H9 (cell line): ENCODE data around the gene UNC5A. TPM values are rescaled to one million over a fixed set of nuclear protein-coding genes. Genes with fewer than 3 reads are reported as not detected.
"Not testable (repeated sequence)": the region's sequence is repeated elsewhere in the genome, so short reads cannot be mapped to it uniquely, and the experiment has no call there.

Experiments used
- DNase-seq: peaks from one replicate; pipeline ENCODE4 v3.0.0-alpha.2; 2017
- H2AFZ ChIP-seq: one replicate; pipeline ENCODE4 v1.6.1; 2013; ENCODE audit warnings: mild to moderate bottlenecking, low read length, control low read depth, moderate library complexity
- H2AK5ac ChIP-seq: 2 replicates; pipeline ENCODE4 v1.6.1; 2013; ENCODE audit warnings: low read length, control low read depth, mixed read lengths; ENCODE audit not compliant: insufficient read length
- H2BK120ac ChIP-seq: one replicate; pipeline ENCODE4 v1.6.1; 2013; ENCODE audit warnings: low read depth, mild to moderate bottlenecking, low read length, control low read depth, inconsistent platforms; ENCODE audit not compliant: poor library complexity, severe bottlenecking
- H2BK12ac ChIP-seq: 2 replicates; pipeline ENCODE4 v1.6.1; 2013; ENCODE audit warnings: low read length, control low read depth, mixed read lengths, low read depth; ENCODE audit not compliant: insufficient read length
- H2BK15ac ChIP-seq: 2 replicates; pipeline ENCODE4 v1.6.1; 2013; ENCODE audit warnings: low read depth, low read length, control low read depth
- H2BK20ac ChIP-seq: one replicate; pipeline ENCODE4 v1.6.1; 2013; ENCODE audit warnings: low read depth, mild to moderate bottlenecking, low read length, control low read depth, inconsistent platforms; ENCODE audit not compliant: poor library complexity, severe bottlenecking
- H2BK5ac ChIP-seq: 2 replicates; pipeline ENCODE4 v1.6.1; 2013; ENCODE audit warnings: low read length, control low read depth, mixed read lengths; ENCODE audit not compliant: insufficient read length
- H3K14ac ChIP-seq: 2 replicates; pipeline ENCODE4 v1.6.1; 2013; ENCODE audit warnings: low read length, control low read depth; ENCODE audit not compliant: insufficient read depth
- H3K18ac ChIP-seq: 2 replicates; pipeline ENCODE4 v1.6.1; 2013; ENCODE audit warnings: low read depth, mild to moderate bottlenecking, mixed read lengths, low read length, control low read depth; ENCODE audit not compliant: insufficient read length
- H3K23ac ChIP-seq: 2 replicates; pipeline ENCODE4 v1.6.1; 2013; ENCODE audit warnings: low read length, control low read depth, mixed read lengths, low read depth; ENCODE audit not compliant: insufficient read length
- H3K23me2 ChIP-seq: 2 replicates; pipeline ENCODE4 v1.6.1; 2013; ENCODE audit warnings: low read depth, mild to moderate bottlenecking, mixed read lengths, low read length, control low read depth; ENCODE audit not compliant: insufficient read length, poor library complexity, severe bottlenecking
- H3K27ac ChIP-seq: 2 replicates; pipeline ENCODE4 v1.5.1; 2013; ENCODE audit warnings: low read length, control low read depth, mixed read lengths, low read depth; ENCODE audit not compliant: insufficient read length
- H3K27me3 ChIP-seq: 2 replicates; pipeline ENCODE4 v1.6.1; 2013; ENCODE audit warnings: low read length, control low read depth, inconsistent platforms; ENCODE audit not compliant: insufficient read depth
- H3K4ac ChIP-seq: 2 replicates; pipeline ENCODE4 v1.6.1; 2013; ENCODE audit warnings: low read depth, mild to moderate bottlenecking, control low read depth, inconsistent platforms, low read length, moderate library complexity
- H3K4me1 ChIP-seq: 2 replicates; pipeline ENCODE4 v1.6.1; 2013; ENCODE audit warnings: low read length, control low read depth, inconsistent platforms; ENCODE audit not compliant: insufficient read depth
- H3K4me2 ChIP-seq: 2 replicates; pipeline ENCODE4 v1.6.1; 2013; ENCODE audit warnings: low read length, control low read depth, mixed read lengths; ENCODE audit not compliant: insufficient read length, insufficient read depth
- H3K56ac ChIP-seq: 2 replicates; pipeline ENCODE4 v1.6.1; 2013; ENCODE audit warnings: low read depth, mild to moderate bottlenecking, mixed read lengths, low read length, control low read depth; ENCODE audit not compliant: insufficient read length
- H3K79me1 ChIP-seq: 2 replicates; pipeline ENCODE4 v1.6.1; 2013; ENCODE audit warnings: low read depth, mild to moderate bottlenecking, moderate library complexity, low read length, control low read depth, inconsistent platforms; ENCODE audit not compliant: insufficient read depth, poor library complexity, severe bottlenecking
- H3K79me2 ChIP-seq: 2 replicates; pipeline ENCODE4 v1.6.1; 2013; ENCODE audit warnings: low read length, control low read depth, inconsistent platforms; ENCODE audit not compliant: insufficient read depth
- H3K9ac ChIP-seq: 2 replicates; pipeline ENCODE4 v1.6.1; 2013; ENCODE audit warnings: low read length, control low read depth, mixed read lengths; ENCODE audit not compliant: insufficient read length; ENCODE audit errors: extremely low read depth
- H3K9me3 ChIP-seq: one replicate; pipeline ENCODE4 v1.6.1; 2013; ENCODE audit warnings: low read depth, low read length, inconsistent platforms; ENCODE audit not compliant: control insufficient read depth
- H3T11ph ChIP-seq: one replicate; pipeline ENCODE4 v1.6.1; 2013; ENCODE audit warnings: mild to moderate bottlenecking, low read length, control low read depth, inconsistent platforms
- H4K20me1 ChIP-seq: one replicate; pipeline ENCODE4 v1.6.1; 2013; ENCODE audit not compliant: control insufficient read depth, insufficient read length, insufficient read depth
- H4K5ac ChIP-seq: 2 replicates; pipeline ENCODE4 v1.6.1; 2013; ENCODE audit warnings: low read depth, mild to moderate bottlenecking, mixed read lengths, low read length, control low read depth; ENCODE audit not compliant: insufficient read length
- H4K8ac ChIP-seq: replicated peaks from 2 replicates; pipeline ENCODE4 v1.6.1; 2013; ENCODE audit warnings: low read length, control low read depth, mixed read lengths, low read depth; ENCODE audit not compliant: insufficient read length
- H4K91ac ChIP-seq: 2 replicates; pipeline ENCODE4 v1.6.1; 2013; ENCODE audit warnings: low read depth, mild to moderate bottlenecking, moderate library complexity, mixed read lengths, low read length, control low read depth; ENCODE audit not compliant: insufficient read length
- H3K27ac Mint-ChIP-seq, 3 experiments: 2 replicates in 2 of 3; 3 replicates in 1 of 3; pipeline ENCODE4 v1.8.0; 2020 to 2021; ENCODE audit warnings: mixed read lengths in 3 of 3, mild to moderate bottlenecking in 1 of 3, moderate library complexity in 1 of 3
- H3K27me3 Mint-ChIP-seq: 2 replicates; pipeline ENCODE4 v1.8.0; 2021; ENCODE audit warnings: low read depth, mild to moderate bottlenecking, moderate library complexity, mixed read lengths
- H3K36me3 Mint-ChIP-seq, 3 experiments: 2 replicates in 2 of 3; 3 replicates in 1 of 3; pipeline ENCODE4 v1.8.0; 2020 to 2021; ENCODE audit warnings: low read depth in 3 of 3, mixed read lengths in 3 of 3; ENCODE audit not compliant: insufficient read depth in 1 of 3
- H3K4me1 Mint-ChIP-seq, 2 experiments: 2 replicates each; pipeline ENCODE4 v1.8.0; 2020; ENCODE audit warnings: mixed read lengths in 2 of 2
- H3K4me3 Mint-ChIP-seq, 2 experiments: 2 replicates in 1 of 2; 3 replicates in 1 of 2; pipeline ENCODE4 v1.8.0; 2020 to 2021; ENCODE audit warnings: mild to moderate bottlenecking in 2 of 2, mixed read lengths in 2 of 2, moderate library complexity in 1 of 2
- H3K9me3 Mint-ChIP-seq, 2 experiments: 2 replicates in 1 of 2; 3 replicates in 1 of 2; pipeline ENCODE4 v1.8.0; 2020; ENCODE audit warnings: mild to moderate bottlenecking in 2 of 2, mixed read lengths in 2 of 2, moderate library complexity in 1 of 2
- WGBS: extraction: QIAGEN DNeasy Blood & Tissue Kit; methylation state at CpG from one replicate; pipeline ENCODE4 v1.1.7; 2013; ENCODE audit warnings: missing lambda C conversion rate, low lambda C conversion rate, mixed read lengths; ENCODE audit not compliant: insufficient read length; ENCODE audit errors: extremely low coverage; 5-methylcytosine and 5-hydroxymethylcytosine counted together
- total RNA-seq: library from RNA; stranded (reverse); gene quantifications from 2 replicates; pipeline ENCODE4 v1.2.1, GENCODE V29; 2021

UNC5A gene
- total RNA-seq, 1 experiment from 2014 or later, result 4.4 TPM

DNA sequence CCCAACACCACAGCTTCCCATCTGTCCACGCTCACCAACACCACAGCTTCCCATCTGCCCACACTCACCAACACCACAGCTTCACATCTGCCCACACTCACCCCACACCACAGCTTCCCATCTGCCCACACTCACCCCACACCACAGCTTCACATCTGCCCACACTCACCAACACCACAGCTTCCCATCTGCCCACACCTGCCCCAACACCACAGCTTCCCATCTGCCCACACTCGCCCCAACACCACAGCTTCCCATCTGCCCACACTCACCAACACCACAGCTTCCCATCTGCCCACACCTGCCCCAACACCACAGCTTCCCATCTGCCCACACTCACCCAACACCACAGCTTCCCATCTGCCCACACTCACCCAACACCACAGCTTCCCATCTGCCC is 62.2 kb downstream of the UNC5A start:
- not testable (repeated sequence) for DNase-seq, H3K27me3 Mint-ChIP-seq, H4K5ac ChIP-seq, H3K23ac ChIP-seq, H4K20me1 ChIP-seq, H3K4me3 Mint-ChIP-seq, H4K8ac ChIP-seq, H3K9me3 Mint-ChIP-seq, H2BK12ac ChIP-seq, H3K79me1 ChIP-seq, H2BK5ac ChIP-seq, H3K27ac Mint-ChIP-seq, H3K27ac ChIP-seq, H2AK5ac ChIP-seq, H3K23me2 ChIP-seq, H3K27me3 ChIP-seq, H3T11ph ChIP-seq, H3K79me2 ChIP-seq, H3K9ac ChIP-seq, H2BK15ac ChIP-seq, H4K91ac ChIP-seq, H3K36me3 Mint-ChIP-seq, H2BK20ac ChIP-seq, H3K4me1 Mint-ChIP-seq, H2BK120ac ChIP-seq, H3K18ac ChIP-seq, H3K4me1 ChIP-seq, H3K4ac ChIP-seq, H3K56ac ChIP-seq, H3K14ac ChIP-seq, H2AFZ ChIP-seq, H3K9me3 ChIP-seq, H3K4me2 ChIP-seq
- WGBS, result no CpG with 5 or more reads among the region's 2 CpGs

DNA sequence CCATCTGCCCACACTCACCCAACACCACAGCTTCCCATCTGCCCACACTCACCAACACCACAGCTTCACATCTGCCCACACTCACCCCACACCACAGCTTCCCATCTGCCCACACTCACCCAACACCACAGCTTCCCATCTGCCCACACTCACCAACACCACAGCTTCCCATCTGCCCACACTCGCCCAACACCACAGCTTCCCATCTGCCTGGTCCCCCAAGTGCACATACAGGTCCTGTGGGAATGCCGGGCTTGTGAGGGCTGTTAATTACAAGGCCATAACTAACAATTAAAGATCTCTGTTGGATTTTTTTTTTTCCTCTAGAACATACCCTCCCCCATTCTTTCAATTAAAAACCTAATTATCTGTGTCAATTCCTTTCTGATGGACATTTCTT is 62.7 kb downstream of the UNC5A start:
- not testable (repeated sequence) for H3K27me3 Mint-ChIP-seq, H3K4me1 ChIP-seq, H3K27me3 ChIP-seq

More for the DNA sequence above, 62.7 kb downstream of the UNC5A start:
- not testable (repeated sequence) for H3K9me3 Mint-ChIP-seq, H3K4me2 ChIP-seq, H2BK120ac ChIP-seq, H3K23ac ChIP-seq, H3K14ac ChIP-seq, H3K4ac ChIP-seq, H3K18ac ChIP-seq, H2BK12ac ChIP-seq, H2BK15ac ChIP-seq, H3K27ac ChIP-seq, H4K5ac ChIP-seq, H3K23me2 ChIP-seq, H2BK20ac ChIP-seq, H2AK5ac ChIP-seq, H3K9me3 ChIP-seq, H3K36me3 Mint-ChIP-seq, H3K56ac ChIP-seq, H2BK5ac ChIP-seq, H4K8ac ChIP-seq, H3K4me3 Mint-ChIP-seq, H3K79me1 ChIP-seq, H2AFZ ChIP-seq, H4K20me1 ChIP-seq, H3K9ac ChIP-seq, DNase-seq, H3T11ph ChIP-seq, H3K27ac Mint-ChIP-seq, H4K91ac ChIP-seq, H3K79me2 ChIP-seq, H3K4me1 Mint-ChIP-seq
- no CpG with 5 or more reads among the region's 2 CpGs for WGBS
